ENCODE results near the gene NYNRIN. TPM values are rescaled to one million over a fixed set of nuclear protein-coding genes. Genes with fewer than 3 reads are reported as not detected.
A peak's percentile ranks its signal among the peaks of the same experiment; 100 is the strongest.

The NYNRIN gene
- total RNA-seq, 1 experiment from 2014 or later = 2.7 TPM

DNA sequence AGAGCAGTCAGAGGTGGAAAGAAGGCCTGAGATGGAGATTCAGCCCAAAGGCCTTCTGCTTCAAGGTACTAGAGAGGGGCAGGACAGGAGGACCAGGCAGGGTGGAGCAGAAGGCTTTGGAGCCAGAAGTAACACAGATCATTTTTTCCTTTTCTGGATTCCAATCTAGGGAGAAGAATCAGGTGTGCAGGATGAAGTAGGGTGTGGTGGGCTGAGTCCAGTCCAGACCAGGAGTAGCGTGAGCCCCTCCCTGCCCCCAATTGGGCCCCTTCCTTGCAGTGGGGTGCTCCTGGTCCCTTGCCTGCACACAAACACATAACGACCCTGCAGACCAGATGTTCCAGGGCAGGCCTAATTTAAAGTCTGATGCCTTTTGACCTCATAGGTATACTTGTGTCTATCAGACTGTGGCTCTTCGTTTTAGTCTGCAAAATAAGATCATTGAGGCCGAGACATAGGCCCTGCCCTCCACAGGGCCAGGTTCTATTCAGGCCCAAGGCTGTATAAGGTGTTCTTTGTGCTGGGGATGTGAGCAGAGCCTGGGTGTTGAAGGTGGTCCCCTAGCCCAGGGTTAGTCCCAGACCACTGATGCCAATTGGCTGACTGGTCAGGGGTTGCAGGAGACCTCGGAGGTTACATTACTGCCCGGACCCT is 1.0 kb upstream of the NYNRIN start:
- Histone ChIP-seq H3K4me2 (ENCODE audit: low read length) (no peak overlapping the region), H3K79me2 (ENCODE audit: low read length) (no peaks in the 10 kb centered on the region), H3K27me3 (ENCODE audit: low read length) (no peaks in the 10 kb centered on the region), H3K9me2 (replicated peaks; ENCODE audit: low read length) (no peaks in the 10 kb centered on the region), H2AFZ (ENCODE audit: low read length) (no peak overlapping the region), H3K4me3 (ENCODE audit: low read length) (no peak overlapping the region), H4K20me1 (ENCODE audit: low read length) (no peaks in the 10 kb centered on the region), H3K9me3 (ENCODE audit: low read length) (no peaks in the 10 kb centered on the region), H3F3A (ENCODE audit: low read length, unreplicated experiment) (no peaks in the 10 kb centered on the region), H3K27ac (ENCODE audit: low read length) (no peak overlapping the region), H3K4me1 (ENCODE audit: insufficient read depth, low read length) (peaks cover 13% of the 10 kb centered on the region), H3K36me3 (ENCODE audit: low read depth, low read length) (no peaks in the 10 kb centered on the region), H3K9ac (ENCODE audit: low read length) (no peak overlapping the region)
- TF ChIP-seq EZH2phosphoT487 (IDR thresholded peaks at IDR 0.05; ENCODE audit: borderline replicate concordance, low read length) (no peak), EZH2 (IDR thresholded peaks at IDR 0.05; ENCODE audit: low read length, unreplicated experiment) (no peak)
- TF ChIP-seq, protein P1, sequence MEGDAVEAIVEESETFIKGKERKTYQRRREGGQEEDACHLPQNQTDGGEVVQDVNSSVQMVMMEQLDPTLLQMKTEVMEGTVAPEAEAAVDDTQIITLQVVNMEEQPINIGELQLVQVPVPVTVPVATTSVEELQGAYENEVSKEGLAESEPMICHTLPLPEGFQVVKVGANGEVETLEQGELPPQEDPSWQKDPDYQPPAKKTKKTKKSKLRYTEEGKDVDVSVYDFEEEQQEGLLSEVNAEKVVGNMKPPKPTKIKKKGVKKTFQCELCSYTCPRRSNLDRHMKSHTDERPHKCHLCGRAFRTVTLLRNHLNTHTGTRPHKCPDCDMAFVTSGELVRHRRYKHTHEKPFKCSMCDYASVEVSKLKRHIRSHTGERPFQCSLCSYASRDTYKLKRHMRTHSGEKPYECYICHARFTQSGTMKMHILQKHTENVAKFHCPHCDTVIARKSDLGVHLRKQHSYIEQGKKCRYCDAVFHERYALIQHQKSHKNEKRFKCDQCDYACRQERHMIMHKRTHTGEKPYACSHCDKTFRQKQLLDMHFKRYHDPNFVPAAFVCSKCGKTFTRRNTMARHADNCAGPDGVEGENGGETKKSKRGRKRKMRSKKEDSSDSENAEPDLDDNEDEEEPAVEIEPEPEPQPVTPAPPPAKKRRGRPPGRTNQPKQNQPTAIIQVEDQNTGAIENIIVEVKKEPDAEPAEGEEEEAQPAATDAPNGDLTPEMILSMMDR (conservative IDR thresholded peaks at IDR 0.05; ENCODE audit: low read depth, low read length) = no peak
- ChIA-PET POLR2A (ENCODE audit: unreplicated experiment) (no interaction called here), CTCF (no interaction called here)
- intact Hi-C loops (cut with micrococcal nuclease) = no loop called here
- no peak for DNase-seq
- ATAC-seq = no peak
- BruUV-seq (replicated peaks) = no TSS peak

- H3K9me3 ChIP-seq (ENCODE audit: low read length) = no peaks in the 10 kb centered on the region
- H3K36me3 ChIP-seq (ENCODE audit: low read depth, low read length) = no peaks in the 10 kb centered on the region
- ChIA-PET CTCF (no interaction called here), POLR2A (ENCODE audit: unreplicated experiment) (no interaction called here)
- ATAC-seq (no peak), DNase-seq (no peak)
- TF ChIP-seq EZH2 (IDR thresholded peaks at IDR 0.05; ENCODE audit: low read length, unreplicated experiment) (no peak), EZH2phosphoT487 (IDR thresholded peaks at IDR 0.05; ENCODE audit: borderline replicate concordance, low read length) (no peak)
- TF ChIP-seq, protein P1 (conservative IDR thresholded peaks at IDR 0.05; ENCODE audit: low read depth, low read length) = no peak
- no peak overlapping the region for H2AFZ ChIP-seq (ENCODE audit: low read length)
- H3K9ac ChIP-seq (ENCODE audit: low read length) = no peak overlapping the region
- no peaks in the 10 kb centered on the region for H3K27me3 ChIP-seq (ENCODE audit: low read length)
- H4K20me1 ChIP-seq (ENCODE audit: low read length) = no peaks in the 10 kb centered on the region
- H3K27ac ChIP-seq (ENCODE audit: low read length) = no peak overlapping the region
- H3K4me2 ChIP-seq (ENCODE audit: low read length) = no peak overlapping the region
- BruUV-seq (replicated peaks) = no TSS peak
- H3K79me2 ChIP-seq (ENCODE audit: low read length) = no peaks in the 10 kb centered on the region
- H3K4me1 ChIP-seq (ENCODE audit: insufficient read depth, low read length) = peaks cover 11% of the 10 kb centered on the region; the same call in 1 of the 2 replicates
- no peaks in the 10 kb centered on the region for H3F3A ChIP-seq (ENCODE audit: low read length, unreplicated experiment)
- no peaks in the 10 kb centered on the region for H3K9me2 ChIP-seq (replicated peaks; ENCODE audit: low read length)
- H3K4me3 ChIP-seq (ENCODE audit: low read length) = no peak overlapping the region
- intact Hi-C loops (cut with micrococcal nuclease) = no loop called here
Measured at GRCh38 chr14:24398293-24398652, 530 bp upstream of the NYNRIN start.

DNA sequence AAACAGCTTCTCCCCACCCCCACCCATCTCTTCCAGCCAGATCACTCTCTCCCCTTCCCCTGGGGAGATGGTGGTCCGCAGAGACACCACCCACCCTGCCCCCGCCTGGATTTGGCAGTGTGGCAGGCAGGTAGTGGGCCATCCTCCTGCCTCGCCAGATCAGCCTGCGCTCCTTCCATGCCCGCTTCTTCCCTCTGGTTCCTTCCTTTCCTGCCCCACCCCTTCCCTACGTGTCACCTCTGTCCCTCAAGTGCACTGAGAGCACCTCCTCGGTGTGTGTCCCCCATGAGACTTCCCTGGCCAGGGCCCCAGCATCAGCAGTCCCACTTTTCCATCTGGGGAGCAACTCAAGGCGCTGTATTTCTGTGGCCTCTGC is 632 bp downstream of the NYNRIN start:
- CTCF ChIA-PET = no interaction called here
- Histone ChIP-seq H3K36me3 (ENCODE audit: low read depth, low read length) (no peaks in the 10 kb centered on the region), H3K9me2 (replicated peaks; ENCODE audit: low read length) (no peaks in the 10 kb centered on the region), H3K27me3 (ENCODE audit: low read length) (no peaks in the 10 kb centered on the region), H3K79me2 (ENCODE audit: low read length) (no peaks in the 10 kb centered on the region), H3K4me1 (ENCODE audit: insufficient read depth, low read length) (peaks cover 5% of the 10 kb centered on the region; the same call in 1 of the 2 replicates), H3K4me3 (ENCODE audit: low read length) (peak overlapping the region; percentile 64), H3F3A (ENCODE audit: low read length, unreplicated experiment) (no peaks in the 10 kb centered on the region), H3K4me2 (ENCODE audit: low read length) (peak overlapping the region; percentile 78), H4K20me1 (ENCODE audit: low read length) (no peaks in the 10 kb centered on the region), H2AFZ (ENCODE audit: low read length) (peak overlapping the region; percentile 76), H3K9ac (ENCODE audit: low read length) (no peak overlapping the region), H3K9me3 (ENCODE audit: low read length) (no peaks in the 10 kb centered on the region), H3K27ac (ENCODE audit: low read length) (no peak overlapping the region)
- POLR2A ChIA-PET (ENCODE audit: unreplicated experiment) = no interaction called here
- BruUV-seq (replicated peaks) = no TSS peak
- ATAC-seq (no peak), DNase-seq (no peak)
- TF ChIP-seq, protein P1 (conservative IDR thresholded peaks at IDR 0.05; ENCODE audit: low read depth, low read length) = no peak
- TF ChIP-seq EZH2 (IDR thresholded peaks at IDR 0.05; ENCODE audit: low read length, unreplicated experiment) = no peak
- TF ChIP-seq EZH2phosphoT487 (IDR thresholded peaks at IDR 0.05; ENCODE audit: borderline replicate concordance, low read length) = no peak
- intact Hi-C loops (cut with micrococcal nuclease) = no loop called here

Data from PC-3 (cell line).